Kasumi-1 (cell line): ENCODE measurements around the gene GNB1L.
A peak's percentile ranks its signal among the peaks of the same experiment; 100 is the strongest.
"Not testable (repeated sequence)": the region's sequence is repeated elsewhere in the genome, so short reads cannot be mapped to it uniquely, and the experiment has no call there.

Experiments
- DNase-seq, 2 experiments: peaks; one replicate each; lab custom pipeline; 2025; lab: John Stamatoyannopoulos, UW

GNB1L gene

DNA sequence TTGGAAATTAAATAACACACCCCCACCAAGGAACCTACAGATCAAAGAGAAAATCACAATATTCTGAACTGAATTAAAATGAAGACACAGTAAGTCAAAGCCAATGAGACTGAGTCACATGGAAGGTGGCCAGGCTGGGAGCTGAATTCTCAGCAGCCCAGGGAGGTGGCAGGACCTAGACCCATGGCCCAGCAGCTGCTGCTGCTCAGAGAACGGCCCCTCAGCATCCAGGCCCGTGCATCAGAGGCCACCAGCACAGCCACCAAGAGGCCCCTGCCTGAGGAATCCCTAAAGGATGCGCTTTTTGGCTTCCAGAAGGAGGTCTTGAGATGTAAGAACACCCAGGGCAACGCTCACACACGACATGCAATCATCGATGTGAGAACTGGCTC is 59.1 kb downstream of the GNB1L start:
- no peak for DNase-seq

DNA sequence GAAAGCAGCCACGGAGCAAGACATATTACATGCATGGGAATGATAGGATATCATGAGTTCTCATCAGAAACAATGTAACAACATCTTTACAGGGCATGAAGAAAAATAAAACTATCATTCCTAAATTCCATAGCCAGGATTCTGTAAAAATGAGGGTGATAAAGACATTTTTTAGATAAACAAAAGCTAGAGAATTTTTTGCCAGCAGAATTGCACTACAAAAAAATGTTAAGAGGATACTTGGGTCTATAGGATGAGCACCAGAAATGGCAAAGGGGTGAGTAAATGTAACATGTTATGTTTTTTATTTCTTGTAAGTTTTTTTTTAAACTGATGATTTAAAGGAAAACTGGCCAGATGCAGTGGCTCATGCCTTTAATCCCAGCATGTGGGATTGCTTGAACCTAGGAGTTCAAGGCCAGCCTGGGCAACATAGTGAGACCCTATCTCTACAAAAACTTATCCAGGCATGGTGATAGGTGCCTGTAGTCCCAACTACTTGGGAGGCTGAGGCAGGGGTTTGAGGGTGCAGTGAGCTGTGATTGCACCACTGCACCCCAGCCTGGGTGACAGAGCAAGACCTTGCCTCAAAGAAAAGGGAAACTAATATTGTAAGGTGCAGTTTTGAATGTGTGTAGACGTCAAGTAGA is 60.9 kb downstream of the GNB1L start:
- no peak for DNase-seq

DNA sequence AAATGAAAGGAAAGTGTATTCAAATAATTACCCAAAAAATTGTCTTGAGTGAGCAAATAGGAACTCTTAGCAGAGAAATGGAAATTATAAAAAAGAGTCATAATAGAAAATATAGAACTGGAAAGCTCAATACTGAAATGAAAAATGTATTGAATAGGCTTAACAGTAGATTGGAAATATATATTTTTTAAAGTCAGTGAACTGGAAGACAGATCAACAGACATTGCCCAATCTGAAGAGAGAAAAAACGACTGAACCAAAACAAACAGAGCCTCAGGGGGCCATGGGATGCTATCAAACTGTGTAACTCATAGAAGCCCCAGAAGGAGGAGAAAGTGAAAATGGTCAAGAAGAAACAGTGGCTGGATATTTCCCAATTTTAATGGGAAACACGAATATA is 61.5 kb downstream of the GNB1L start:
- no peak for DNase-seq

DNA sequence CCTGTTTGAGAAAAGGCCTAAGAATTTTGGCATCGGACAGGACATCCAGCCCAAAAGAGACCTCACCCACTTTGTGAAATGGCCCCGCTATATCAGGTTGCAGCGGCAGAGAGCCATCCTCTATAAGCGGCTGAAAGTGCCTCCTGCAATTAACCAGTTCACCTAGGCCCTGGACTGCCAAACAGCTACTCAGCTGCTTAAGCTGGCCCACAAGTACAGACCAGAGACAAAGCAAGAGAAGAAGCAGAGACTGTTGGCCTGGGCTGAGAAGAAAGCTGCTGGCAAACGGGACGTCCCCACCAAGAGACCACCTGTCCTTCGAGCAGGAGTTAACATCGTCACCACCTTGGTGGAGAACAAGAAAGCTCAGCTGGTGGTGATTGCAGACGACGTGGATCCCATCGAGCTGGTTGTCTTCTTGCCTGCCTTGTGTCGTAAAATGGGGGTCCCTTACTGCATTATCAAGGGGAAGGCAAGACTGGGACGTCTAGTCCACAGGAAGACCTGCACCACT is 62.2 kb downstream of the GNB1L start:
- DNase-seq, result not testable (repeated sequence)

DNA sequence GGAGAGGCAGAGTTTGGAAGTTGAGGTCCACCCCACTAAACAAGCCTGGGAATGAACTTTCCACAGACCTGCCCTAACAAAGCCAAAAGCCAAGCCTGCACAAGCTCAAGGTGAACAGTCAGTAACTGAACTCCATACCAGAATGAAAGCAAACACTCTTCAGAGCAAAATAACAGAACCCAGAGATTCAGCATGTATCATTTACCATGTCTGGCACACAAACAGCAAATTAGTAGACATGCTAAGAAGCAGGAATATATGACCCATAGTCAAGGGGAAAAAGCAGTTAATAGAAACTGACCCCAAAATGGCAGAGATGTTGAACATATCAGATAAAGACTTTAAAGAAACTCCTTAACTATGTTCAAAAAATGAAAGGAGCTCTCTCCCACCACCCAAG is 62.8 kb downstream of the GNB1L start:
- DNase-seq, result no peak

DNA sequence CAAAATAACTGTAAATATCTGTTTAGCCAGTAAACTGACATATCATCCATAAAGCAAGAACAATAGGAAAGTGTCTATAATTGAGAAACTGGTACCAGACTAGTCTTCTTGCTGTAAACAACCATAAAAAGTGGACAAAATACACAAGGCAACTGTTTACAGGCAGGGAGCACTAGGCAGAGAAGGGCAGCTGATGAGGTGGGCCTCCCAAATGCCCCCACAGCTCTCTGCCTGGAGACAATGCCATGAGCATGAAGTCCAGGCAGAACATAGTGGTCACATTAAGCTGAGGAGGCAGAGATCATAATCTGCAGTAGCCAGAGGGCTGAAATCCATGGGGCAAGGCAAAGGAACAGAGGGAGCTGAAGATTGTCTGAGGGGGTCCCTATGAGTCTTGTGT is 63.4 kb downstream of the GNB1L start:
- no peak for DNase-seq

DNA sequence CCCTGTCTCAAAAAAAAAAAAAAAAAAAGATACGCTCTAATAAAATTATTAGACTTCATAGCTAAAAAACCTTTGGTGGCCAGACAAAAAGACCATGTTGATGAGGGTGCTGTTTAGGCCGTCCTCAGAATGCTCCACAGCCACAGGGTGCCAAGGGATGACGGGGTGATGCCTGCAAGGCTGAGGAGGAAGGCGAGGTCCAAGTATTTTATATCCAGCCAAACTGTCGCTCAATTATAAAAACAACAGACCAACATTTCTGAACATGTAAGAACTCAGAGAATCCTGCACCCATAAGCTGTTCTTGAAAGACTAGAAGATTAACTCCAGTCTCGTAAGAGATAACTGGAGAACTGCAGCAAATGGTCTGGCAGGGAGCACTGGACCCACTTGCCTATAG is 64.8 kb downstream of the GNB1L start:
- no peak for DNase-seq

DNA sequence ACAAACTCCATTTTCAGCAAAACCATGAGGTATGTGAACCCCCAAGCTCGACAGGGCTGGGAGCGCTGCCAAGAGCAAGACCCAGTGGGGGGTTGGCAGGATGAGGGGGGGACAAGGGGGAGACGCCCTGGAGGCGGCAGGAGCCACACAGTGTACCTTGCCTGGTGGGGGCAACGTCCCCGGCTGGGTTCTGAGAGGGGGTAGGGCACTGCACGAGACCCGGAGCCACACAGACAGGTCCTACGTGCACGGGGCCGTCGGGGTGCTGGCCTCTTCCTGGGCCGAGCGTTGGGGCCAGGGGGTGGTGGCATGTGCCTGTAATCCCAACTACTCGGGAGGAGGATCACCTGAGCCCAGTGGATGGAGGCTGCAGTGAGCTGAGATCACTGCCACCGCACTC is 65.3 kb downstream of the GNB1L start:
- no peak for DNase-seq

DNA sequence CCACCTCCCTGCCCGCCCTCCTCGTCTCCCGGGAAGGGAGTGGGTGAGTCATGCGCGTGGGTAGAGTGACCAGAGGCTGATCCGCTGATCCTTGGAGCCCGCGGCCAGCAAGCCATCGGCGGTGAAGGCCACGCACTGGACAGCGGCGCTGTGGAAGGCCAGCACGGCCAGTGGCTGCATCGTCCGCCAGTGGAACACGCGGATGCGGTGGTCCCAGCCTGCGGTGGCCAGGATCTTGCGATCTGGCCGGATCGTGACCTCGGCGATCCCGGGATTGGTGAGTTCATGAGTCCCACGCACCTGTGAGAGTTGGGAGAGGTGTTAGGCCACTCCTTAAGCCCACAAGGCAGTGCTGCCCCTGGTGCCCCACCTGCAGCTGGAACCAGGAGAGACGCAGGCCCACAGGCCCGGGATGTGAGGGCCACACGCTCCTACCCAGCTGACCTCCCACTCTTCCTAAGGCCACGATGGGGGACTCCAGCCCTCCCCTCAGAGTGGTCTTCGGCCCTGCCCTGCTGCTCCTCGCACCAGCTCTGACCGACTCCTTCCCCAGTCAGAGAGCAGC is 65.9 kb downstream of the GNB1L start:
- DNase-seq, result no peak

DNA sequence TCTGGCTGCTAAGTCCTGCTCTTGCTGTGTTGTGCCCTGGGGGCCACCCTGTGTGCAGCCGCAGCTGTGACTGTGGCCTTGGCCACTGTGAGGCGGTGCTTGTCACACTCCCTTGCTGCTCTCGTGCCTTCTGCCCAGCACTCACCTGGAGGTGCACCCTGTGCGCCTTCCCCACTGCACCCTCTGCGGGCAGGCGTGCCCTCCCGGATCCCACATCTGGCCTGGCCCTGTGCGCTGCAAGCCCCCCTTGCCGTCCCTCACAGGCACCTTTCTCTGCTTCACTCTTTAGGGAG is 66.9 kb downstream of the GNB1L start:
- no peak for DNase-seq

DNA sequence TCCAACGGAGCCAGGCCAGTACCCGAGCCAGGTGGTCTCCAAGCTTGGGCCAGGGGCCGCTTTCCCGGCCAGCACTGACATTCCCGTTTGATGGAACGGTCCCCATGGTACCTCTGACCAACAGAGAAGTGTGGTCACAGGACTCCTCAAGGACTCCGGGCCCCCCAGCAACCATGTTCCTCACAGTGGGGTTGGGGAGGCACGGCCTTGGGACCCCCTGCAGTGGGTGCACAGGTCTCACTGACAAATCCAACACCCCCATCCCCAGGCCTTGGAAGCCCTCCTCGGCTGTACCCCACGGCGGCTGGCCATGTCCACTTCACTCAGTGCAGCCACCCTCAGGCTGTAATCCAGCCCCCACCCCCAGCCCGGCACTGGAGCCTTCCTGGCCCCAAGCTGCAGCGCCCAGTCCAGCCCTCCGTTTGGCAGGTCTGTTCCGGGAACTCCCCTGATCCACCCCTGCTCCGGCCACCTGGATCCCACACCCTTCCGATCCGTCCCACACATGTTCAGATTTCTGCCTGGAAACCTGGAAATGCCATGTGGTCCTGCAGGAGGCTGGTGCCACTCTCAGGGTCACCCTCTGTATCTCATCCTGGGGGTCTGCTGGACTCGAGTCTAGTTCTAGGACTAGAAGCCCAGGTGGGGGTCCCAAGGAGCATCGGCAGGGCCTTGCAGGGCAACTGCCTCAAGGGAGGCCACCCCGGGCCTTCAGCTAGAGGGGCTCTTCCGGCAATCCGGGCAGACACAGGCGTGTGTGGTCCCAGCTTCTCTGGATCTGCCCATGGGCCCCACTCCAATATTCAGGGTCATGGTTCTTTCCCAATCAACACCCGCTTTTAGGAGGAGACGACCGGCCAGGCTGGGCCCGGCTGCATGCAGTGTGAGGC is 67.5 kb downstream of the GNB1L start:
- DNase-seq, result no peak

DNA sequence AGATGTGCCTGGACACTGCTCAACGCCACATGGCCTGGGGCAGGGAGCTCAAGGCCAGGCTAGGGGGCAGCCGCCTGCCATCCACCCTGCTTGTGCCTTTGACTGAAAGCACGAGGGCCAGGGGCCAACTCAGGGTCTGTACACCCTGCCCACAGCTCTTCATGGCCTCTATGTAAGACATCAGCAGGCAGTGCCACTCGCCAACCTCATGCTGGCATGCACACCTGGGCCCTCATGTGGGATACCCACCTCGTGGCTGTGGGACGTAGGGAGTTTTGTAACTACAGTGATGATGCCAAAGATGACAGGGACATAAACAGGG is 68.4 kb downstream of the GNB1L start:
- DNase-seq, result no peak

DNA sequence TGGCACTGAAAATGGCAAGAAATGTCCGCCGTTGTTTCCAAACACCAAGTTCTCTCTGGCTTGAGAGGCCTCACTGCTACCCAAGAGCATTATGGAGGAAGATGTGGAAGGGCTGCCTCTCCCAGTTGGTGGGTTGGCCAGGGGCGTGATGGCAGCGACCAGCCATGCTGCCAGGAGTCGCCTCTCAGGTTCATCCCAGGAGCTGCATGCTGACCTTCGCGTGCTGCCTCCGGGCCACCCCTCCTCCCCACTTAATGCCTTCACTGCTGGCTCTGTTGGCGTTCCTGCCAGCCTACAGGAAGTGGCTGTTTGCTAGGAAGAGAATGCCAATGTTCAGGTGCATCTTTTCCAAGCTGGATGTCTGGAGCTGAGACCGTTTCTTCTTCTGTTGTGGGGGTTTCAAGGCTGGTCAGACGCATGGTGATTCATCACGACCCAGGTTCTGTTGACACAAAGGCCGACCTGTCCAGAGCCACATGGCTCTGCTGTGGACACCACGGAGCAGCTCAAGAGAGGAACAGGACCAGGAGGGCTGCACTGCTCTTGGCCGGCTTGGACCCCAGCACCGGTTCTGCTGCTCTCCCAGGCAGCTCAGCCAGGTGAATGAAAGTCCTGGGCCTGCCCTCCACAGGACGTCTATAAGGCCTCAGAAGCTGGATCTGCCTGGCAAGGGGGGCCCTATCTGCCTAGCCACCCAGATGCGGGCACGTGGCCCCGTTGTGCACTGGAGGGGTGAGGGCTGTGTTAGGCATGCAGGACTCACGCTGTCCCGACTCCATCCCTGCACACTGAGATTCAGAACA is 69.0 kb downstream of the GNB1L start:
- no peak for DNase-seq

DNA sequence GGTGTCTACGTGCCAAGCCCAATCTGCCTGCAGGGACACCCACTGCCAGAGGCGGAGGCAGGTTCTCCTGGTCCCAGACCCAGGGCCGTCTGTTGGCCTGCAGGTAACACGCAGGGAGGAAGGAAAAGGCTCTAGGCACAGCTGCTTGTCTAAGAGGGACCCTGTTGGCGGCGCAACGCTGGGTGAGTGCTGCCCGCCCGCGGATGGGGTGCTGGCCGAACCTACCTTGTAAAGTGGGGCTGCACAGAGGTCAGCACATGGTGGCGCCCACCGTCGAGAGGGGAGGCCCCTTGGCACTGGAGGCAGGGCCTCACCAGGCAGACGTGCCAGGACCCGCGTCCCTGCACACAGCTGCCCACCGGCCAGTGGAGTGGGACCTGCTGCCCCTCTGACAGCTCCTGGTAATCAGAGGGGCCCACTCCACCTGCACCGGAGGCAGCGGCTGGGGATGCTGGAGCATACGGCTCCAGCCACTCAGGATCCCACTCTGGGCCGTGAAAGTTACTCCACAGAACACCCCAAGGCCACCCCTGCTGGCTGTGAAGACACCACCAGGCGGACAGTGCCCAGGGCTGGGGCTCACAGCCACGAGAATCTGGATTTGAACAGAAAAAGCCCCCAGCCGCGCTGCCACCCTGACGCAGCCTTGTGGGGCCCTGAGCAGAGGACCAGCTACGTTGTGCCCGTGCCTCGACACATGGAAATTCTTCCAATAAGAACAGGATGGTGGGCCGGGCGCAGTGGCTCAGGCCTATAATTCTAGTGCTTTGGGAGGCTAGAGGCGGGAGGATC is 70.1 kb downstream of the GNB1L start:
- DNase-seq, result no peak

DNA sequence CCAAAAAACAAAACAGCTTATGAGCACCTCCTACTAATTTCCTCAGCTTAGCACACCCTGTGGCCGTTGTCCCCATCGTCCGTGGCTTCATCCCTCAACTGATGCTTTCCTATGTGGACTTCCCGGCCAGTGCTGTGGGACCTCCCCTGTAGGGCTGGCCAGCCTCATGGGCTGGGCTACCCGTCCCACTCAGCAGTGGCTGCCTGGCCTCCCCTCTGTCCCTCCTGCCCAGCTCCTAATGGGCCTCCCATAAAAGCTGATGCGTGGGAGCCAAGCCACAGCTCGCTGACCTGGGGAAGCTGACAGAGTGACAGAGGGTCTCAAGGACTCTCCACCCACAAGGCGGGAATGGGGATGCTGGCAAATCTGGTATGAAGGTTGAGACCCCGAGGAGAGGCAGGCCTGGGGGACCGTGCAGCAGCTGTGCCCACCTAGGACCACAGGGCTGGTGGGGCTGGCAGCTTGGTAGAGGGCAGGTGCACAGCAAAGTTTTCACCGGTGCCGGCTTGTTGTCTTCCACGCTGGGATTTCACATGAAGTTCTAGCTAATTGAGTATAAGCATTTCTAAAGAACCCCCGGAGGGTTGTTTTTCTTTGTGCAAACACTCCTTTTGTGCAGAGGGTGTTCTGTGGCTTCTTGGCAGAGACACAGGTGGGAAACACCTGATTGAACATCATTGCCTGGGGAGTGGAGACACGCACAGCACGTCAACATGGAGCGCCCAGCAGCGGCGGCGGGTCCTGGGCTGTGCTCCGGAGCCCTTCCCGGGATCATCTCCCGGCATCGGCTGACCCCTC is 70.9 kb downstream of the GNB1L start:
- no peak for DNase-seq

DNA sequence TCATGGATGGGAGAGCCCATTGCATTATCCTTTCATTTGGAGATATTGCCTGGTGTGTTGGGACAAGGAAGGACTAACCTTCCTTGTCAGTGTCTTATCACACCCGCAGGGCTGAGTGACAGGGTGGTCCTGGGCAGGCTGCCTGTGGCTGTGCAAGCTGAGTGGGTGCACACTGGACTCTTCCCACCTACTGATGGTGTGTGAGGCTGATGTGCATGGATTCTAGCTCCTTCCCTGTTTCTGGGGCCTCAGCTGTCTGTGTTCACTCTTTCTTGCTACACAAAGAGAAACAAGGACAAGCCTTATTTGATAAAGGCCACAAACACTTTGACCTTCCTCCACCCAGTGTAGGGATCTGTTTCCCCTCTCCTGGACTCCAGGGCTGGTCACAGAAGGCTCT is 72.1 kb downstream of the GNB1L start:
- DNase-seq, result no peak

DNA sequence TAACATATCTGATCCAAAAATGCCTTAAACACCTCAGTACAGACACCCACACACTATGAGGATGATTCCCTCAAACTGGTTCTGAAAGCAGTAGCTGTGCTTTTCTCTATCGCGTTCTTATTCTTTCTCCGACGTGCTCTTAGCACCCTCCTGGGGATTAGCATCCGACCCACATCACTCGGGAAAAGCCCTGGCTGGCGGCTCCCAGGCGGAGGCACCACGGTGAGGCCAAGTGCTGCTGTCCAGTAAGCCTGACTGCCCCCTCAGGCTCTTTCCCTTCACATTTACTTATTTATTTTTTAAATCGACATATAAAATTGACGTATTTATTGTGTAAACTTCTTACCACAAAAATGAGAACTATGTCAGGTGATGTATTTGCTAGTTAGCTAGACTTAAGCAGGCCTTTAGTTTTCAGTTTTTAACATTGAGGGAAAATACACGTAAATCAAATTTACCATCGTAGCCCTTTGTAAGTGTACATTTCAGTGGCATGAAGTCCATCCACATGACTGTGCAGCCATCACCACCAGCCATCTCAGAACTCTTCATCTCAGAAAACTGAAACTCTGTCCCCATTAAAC is 74.9 kb downstream of the GNB1L start:
- DNase-seq, result no peak

DNA sequence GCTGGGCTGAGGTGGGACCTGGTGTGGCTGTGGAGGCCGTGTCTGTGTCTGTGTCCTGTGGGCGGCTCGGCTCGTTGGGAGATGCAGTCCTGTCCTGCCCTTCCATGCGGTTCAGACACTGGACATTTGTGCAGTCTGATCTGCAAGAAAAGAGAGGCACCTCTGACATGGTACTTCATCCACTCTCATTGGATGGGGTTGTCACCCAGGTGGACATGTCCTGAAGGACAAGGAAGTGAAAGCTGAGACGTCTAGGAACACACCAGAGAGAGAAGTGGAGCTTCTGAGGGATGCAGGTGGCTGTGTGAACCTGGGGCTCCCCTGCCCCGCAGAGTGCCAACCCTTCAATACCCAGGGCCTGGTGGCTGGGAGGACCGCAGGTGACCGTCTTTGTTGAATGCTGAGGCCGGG is 75.7 kb downstream of the GNB1L start:
- no peak for DNase-seq

DNA sequence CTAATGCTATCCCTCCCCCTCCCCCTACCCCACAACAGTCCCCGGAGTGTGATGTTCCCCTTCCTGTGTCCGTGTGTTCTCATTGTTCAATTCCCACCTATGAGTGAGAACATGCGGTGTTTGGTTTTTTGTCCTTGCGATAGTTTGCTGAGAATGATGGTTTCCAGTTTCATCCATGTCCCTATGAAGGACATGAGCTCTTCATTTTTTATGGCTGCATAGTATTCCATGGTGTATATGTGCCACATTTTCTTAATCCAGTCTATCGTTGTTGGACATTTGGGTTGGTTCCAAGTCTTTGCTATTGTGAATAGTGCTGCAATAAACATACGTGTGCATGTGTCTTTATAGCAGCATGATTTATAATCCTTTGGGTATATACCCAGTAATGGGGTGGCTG is 77.5 kb downstream of the GNB1L start:
- DNase-seq, result not testable (repeated sequence)

DNA sequence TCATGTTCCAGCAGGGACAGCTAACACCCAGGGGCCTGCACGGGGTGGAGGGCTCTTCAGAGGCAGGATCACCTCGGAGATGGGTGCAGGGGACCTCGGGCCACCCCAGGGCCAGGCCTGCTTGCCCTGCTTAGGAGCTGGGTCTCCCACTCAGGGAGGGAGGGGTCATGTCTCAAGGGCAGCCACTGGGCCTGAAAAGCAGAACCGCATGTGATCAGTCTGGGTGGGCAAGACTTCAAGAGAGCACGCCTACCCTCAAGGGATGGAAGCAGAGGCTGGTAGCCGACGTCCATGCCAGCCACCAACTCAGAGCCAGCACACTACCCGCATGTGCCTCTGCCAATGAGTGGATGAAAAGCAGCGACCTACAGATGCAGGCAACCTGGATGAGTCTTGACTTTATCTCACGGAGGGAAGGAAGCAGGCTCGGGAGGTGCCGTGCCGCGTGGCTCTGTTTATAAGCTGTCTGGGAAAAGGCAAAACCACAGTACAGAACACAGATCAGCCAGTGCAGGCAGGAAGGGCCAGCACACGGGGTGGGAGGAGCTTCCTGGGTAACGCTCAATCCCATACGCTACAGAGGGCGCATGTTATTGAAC is 78.1 kb downstream of the GNB1L start:
- DNase-seq, result peak; percentile 80 to 82
